A673 (cell line): ENCODE measurements around the gene COPZ1.

Experiments
- CTCF ChIP-seq: fragments of 300-800, 200-600 bp; sonication (generic); conservative IDR thresholded peaks from 2 replicates; pipeline ENCODE4 v1.5.1; 2017; ENCODE audit warnings: low read depth, mild to moderate bottlenecking, antibody characterized with exemption, low read length, moderate library complexity, mixed read lengths
- EZH2 ChIP-seq: fragments of 200-600 bp; sonication (generic); IDR thresholded peaks from 2 replicates; pipeline ENCODE4 v1.6.1; 2017; ENCODE audit warnings: borderline replicate concordance, low read depth, mild to moderate bottlenecking, mixed read lengths, antibody characterized with exemption, low read length; ENCODE audit not compliant: poor library complexity, severe bottlenecking

DNA sequence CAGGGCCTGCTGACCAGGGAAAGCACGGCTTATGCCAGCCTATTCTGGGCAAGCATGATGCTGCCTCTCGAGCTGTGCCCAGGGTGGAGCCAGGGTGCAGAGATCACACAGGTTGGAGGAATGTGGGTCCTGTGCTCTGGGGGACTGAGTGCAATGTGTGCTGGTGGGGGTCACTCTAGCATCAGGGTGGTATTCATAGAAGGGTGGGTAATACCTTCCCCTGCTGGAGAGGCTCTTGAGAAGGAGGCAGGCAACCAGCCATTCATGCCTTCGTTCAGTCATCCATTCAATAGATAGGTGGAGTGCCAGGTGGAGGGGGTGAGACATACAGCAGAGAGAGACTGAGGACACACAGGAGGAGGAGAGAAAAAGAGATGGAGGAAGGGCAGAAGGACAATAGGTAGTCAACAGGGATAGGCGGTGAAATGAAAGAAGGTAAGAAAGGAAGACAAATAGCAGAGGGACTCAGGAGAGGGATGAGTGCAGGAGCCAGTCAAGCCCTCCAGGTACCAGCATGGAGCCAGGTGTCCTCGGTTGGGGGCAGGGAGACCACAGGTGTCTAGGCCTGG is 64.8 kb downstream of the COPZ1 start:
- TF ChIP-seq CTCF (no peak), EZH2 (no peak)
